ENCODE measurements around the gene PHF12. TPM values are rescaled to one million over a fixed set of nuclear protein-coding genes. Genes with fewer than 3 reads are reported as not detected.

The PHF12 gene
- total RNA-seq, 6 donors from 2014 or later, result 38.8 to 103 (median 62.7) TPM

- WGBS, 2 donors, result 80 to 85% methylated on average over 8 of the region's 8 CpGs
- Histone ChIP-seq H3K27me3 (no peaks in the 10 kb centered on the region), H3K4me3 (no peak overlapping the region), H3K4me1 (peaks cover 4 to 12% (median 9%) of the 10 kb centered on the region in 4 donors), H3K9me3 (no peaks in the 10 kb centered on the region), H3K27ac (no peak overlapping the region), H3K36me3 (no peaks in the 10 kb centered on the region)
- TF ChIP-seq EP300 (IDR thresholded peaks at IDR 0.05), result no peak
- no peak for TF ChIP-seq CTCF (IDR thresholded peaks at IDR 0.05)
- TF ChIP-seq POLR2AphosphoS5 (IDR thresholded peaks at IDR 0.05), result no peak
- no peak for TF ChIP-seq POLR2A (IDR thresholded peaks at IDR 0.05)
- no peak for ATAC-seq (ENCODE audit: low FRiP score in 2 of 2)
- DNase-seq, result no peak
Measured at GRCh38 chr17:28977659-28978355, 26.5 kb upstream of the PHF12 start.

GRCh38 chr17:28975646-28976045 is 24.3 kb upstream of the PHF12 start:
- DNase-seq, result no peak
- H3K27me3 ChIP-seq, result no peaks in the 10 kb centered on the region
- no peaks in the 10 kb centered on the region for H3K36me3 ChIP-seq
- no peak overlapping the region for H3K4me3 ChIP-seq
- no peak for ATAC-seq (ENCODE audit: low FRiP score in 2 of 2)
- no peaks in the 10 kb centered on the region for H3K9me3 ChIP-seq
- H3K27ac ChIP-seq, result no peak overlapping the region
- 90% methylated on average over 2 of the region's 5 CpGs; no CpG with 5 or more reads in 1 of the 2 donors for WGBS, 2 donors
- H3K4me1 ChIP-seq, result peaks cover 0 to 8% (median 0%) of the 10 kb centered on the region in 4 donors
- no peak for TF ChIP-seq POLR2AphosphoS5 (IDR thresholded peaks at IDR 0.05)
- TF ChIP-seq POLR2A (IDR thresholded peaks at IDR 0.05), result no peak
- TF ChIP-seq CTCF (IDR thresholded peaks at IDR 0.05), result no peak
- TF ChIP-seq EP300 (IDR thresholded peaks at IDR 0.05), result no peak

- 95% methylated on average over 2 of the region's 2 CpGs; no CpG with 5 or more reads in 1 of the 2 donors for WGBS, 2 donors
- no peak overlapping the region for H3K27ac ChIP-seq
- H3K4me3 ChIP-seq, result no peak overlapping the region
- H3K27me3 ChIP-seq, result no peaks in the 10 kb centered on the region
- ATAC-seq (ENCODE audit: low FRiP score in 2 of 2), result no peak
- no peaks in the 10 kb centered on the region for H3K36me3 ChIP-seq
- DNase-seq, result no peak
- no peaks in the 10 kb centered on the region for H3K9me3 ChIP-seq
- peaks cover 0 to 13% (median 0%) of the 10 kb centered on the region in 4 donors for H3K4me1 ChIP-seq
- TF ChIP-seq POLR2AphosphoS5 (IDR thresholded peaks at IDR 0.05), result no peak
- TF ChIP-seq EP300 (IDR thresholded peaks at IDR 0.05), result no peak
- no peak for TF ChIP-seq POLR2A (IDR thresholded peaks at IDR 0.05)
- no peak for TF ChIP-seq CTCF (IDR thresholded peaks at IDR 0.05)
Measured at GRCh38 chr17:28975031-28975430, 23.7 kb upstream of the PHF12 start.

GRCh38 chr17:28974451-28974850 is 23.1 kb upstream of the PHF12 start:
- Histone ChIP-seq H3K9me3 (no peaks in the 10 kb centered on the region), H3K36me3 (no peaks in the 10 kb centered on the region), H3K4me1 (peaks cover 0 to 19% (median 0%) of the 10 kb centered on the region in 4 donors), H3K27me3 (no peaks in the 10 kb centered on the region), H3K4me3 (no peak overlapping the region), H3K27ac (no peak overlapping the region)
- 80 to 90% methylated on average over 4 of the region's 4 CpGs for WGBS, 2 donors
- no peak for TF ChIP-seq CTCF (IDR thresholded peaks at IDR 0.05)
- ATAC-seq (ENCODE audit: low FRiP score in 2 of 2), result no peak
- no peak for DNase-seq

DNA sequence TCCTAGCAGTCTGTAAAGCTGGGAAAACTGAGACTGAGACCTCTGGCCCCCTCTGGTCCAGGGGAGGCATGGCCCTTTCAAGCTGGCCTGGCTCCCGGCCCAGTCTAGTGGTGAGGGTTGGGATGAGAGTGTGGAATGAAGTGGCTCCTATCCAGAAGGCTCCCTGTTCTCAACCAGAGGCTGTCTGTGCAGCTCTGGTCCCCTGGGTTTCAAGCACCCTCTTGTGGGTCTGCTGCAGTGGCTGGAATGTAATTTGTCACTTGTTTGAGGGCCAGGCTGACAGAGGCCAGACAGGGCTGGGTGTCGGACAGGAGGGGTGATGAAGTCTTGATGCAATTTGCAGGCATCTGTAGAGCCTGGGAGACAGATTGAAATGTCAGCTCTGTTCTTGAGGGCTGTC is 22.1 kb upstream of the PHF12 start:
- DNase-seq, result peak in 1 of 2 donors; percentile 37
- TF ChIP-seq CTCF (IDR thresholded peaks at IDR 0.05) (no peak), POLR2AphosphoS5 (IDR thresholded peaks at IDR 0.05) (no peak), POLR2A (IDR thresholded peaks at IDR 0.05) (no peak), EP300 (IDR thresholded peaks at IDR 0.05) (no peak)
- Histone ChIP-seq H3K9me3 (no peaks in the 10 kb centered on the region), H3K27me3 (no peaks in the 10 kb centered on the region), H3K4me3 (no peak overlapping the region), H3K27ac (no peak overlapping the region), H3K4me1 (peaks cover 0 to 19% (median 0%) of the 10 kb centered on the region in 4 donors), H3K36me3 (no peaks in the 10 kb centered on the region)
- peak; percentile 2 to 52 for ATAC-seq (ENCODE audit: low FRiP score in 2 of 2)
- 65 to 72% methylated on average over 2 of the region's 2 CpGs for WGBS, 2 donors

All from upper lobe of left lung (tissue), 6 donors.